ENCODE data around the gene TMEM120B.
"Not testable (repeated sequence)": the region's sequence is repeated elsewhere in the genome, so short reads cannot be mapped to it uniquely, and the experiment has no call there.

TMEM120B gene

GRCh38 chr12:121712461-121713256, at the start of gene TMEM120B:
TMEM120B (plus strand) TSS chr12:121712752; CDS start chr12:121712896, 144 bp downstream.
- DNase-seq, result peak; percentile 87 to 90

GRCh38 chr12:121663610-121663929, 49.0 kb upstream of the TMEM120B start:
- DNase-seq, result no peak

GRCh38 chr12:121666829-121667228, 45.7 kb upstream of the TMEM120B start:
- DNase-seq, result not testable (repeated sequence)

- DNase-seq, result peak; percentile 66 to 68
Measured at GRCh38 chr12:121668750-121669520, 43.6 kb upstream of the TMEM120B start.

GRCh38 chr12:121669521-121669900, 43.0 kb upstream of the TMEM120B start, which contains the start of gene MORN3:
MORN3 (minus strand) TSS chr12:121669654; CDS start chr12:121669483, 171 bp downstream.
- DNase-seq, result no peak

- no peak for DNase-seq
Measured at GRCh38 chr12:121673013-121673511, 39.5 kb upstream of the TMEM120B start.

- no peak for DNase-seq
Measured at GRCh38 chr12:121676190-121676589, 36.4 kb upstream of the TMEM120B start.

- DNase-seq, result no peak
Measured at GRCh38 chr12:121678305-121678704, 34.2 kb upstream of the TMEM120B start.

GRCh38 chr12:121678716-121679300, 33.7 kb upstream of the TMEM120B start:
- no peak for DNase-seq

- not testable (repeated sequence) for DNase-seq
Measured at GRCh38 chr12:121679661-121680197, 32.8 kb upstream of the TMEM120B start.

- DNase-seq, result no peak
Measured at GRCh38 chr12:121688966-121689365, 23.6 kb upstream of the TMEM120B start.

- DNase-seq, result no peak
Measured at GRCh38 chr12:121689430-121689829, 23.1 kb upstream of the TMEM120B start.

- not testable (repeated sequence) for DNase-seq
Measured at GRCh38 chr12:121692744-121693143, 19.8 kb upstream of the TMEM120B start.

- DNase-seq, result no peak
Measured at GRCh38 chr12:121693155-121693687, 19.3 kb upstream of the TMEM120B start.

- DNase-seq, result no peak
Measured at GRCh38 chr12:121697093-121697698, 15.4 kb upstream of the TMEM120B start.

- DNase-seq, result not testable (repeated sequence)
Measured at GRCh38 chr12:121697861-121698260, 14.7 kb upstream of the TMEM120B start.

- no peak for DNase-seq
Measured at GRCh38 chr12:121701667-121702277, 10.8 kb upstream of the TMEM120B start.

- DNase-seq, result no peak
Measured at GRCh38 chr12:121702944-121703343, 9.6 kb upstream of the TMEM120B start.

- no peak for DNase-seq
Measured at GRCh38 chr12:121705514-121705913, 7.0 kb upstream of the TMEM120B start.

- no peak for DNase-seq
Measured at GRCh38 chr12:121708313-121709063, 4.1 kb upstream of the TMEM120B start.

- not testable (repeated sequence) for DNase-seq
Measured at GRCh38 chr12:121709064-121709424, 3.5 kb upstream of the TMEM120B start.
